HCT116 (cell line): Measurements from ENCODE around the gene INPP4A. TPM values are rescaled to one million over a fixed set of nuclear protein-coding genes. Genes with fewer than 3 reads are reported as not detected.

Experiments
- ATAC-seq: fragments of 200-7000 bp; cut with Tn5 transposase; 2 replicates; pipeline ENCODE4 v1.9.1; 2020; ENCODE audit warnings: mild to moderate bottlenecking, moderate library complexity
- BruUV-seq: library from RNA; stranded (reverse); fragments of 400-500 nt; replicated peaks from 2 replicates; lab custom pipeline; 2021; lab: Mats Ljungman, UMichigan
- CTCF ChIA-PET: fragments of 300-600 bp; sonication (Branson Sonifier 250); formaldehyde crosslinking; loops from one replicate; lab custom pipeline; 2021; ENCODE audit warnings: antibody characterized with exemption; lab: Charles Lee
- POLR2A ChIA-PET: fragments of 300-600, 350-600 bp; sonication (Branson Sonifier 250); formaldehyde crosslinking; loops from one replicate; lab custom pipeline; 2021; ENCODE audit warnings: antibody characterized with exemption; lab: Charles Lee
- RAD21 ChIA-PET, 2 experiments: fragments of 300-600 bp; sonication (Branson Sonifier 250); formaldehyde crosslinking; loops; one replicate each; lab custom pipeline; 2023; ENCODE audit warnings: low total read pairs in 2 of 2; ENCODE audit not compliant: uncharacterized antibody in 2 of 2, unreplicated experiment in 2 of 2, low non-redundant PET in 1 of 2; lab: Charles Lee
- DNase-seq: peaks from one replicate; pipeline ENCODE4 v3.0.0-alpha.2; 2010; ENCODE audit warnings: low read depth, low spot score
- H2AFZ ChIP-seq: fragments of 200-600 bp; shearing (Covaris generic), sonication (generic); 2 replicates; pipeline ENCODE4 v1.6.1; 2017; ENCODE audit warnings: low read depth, mixed run types, mixed read lengths, antibody characterized with exemption, low read length; ENCODE audit not compliant: poor library complexity, severe bottlenecking
- H3K27ac ChIP-seq: 2 replicates; pipeline ENCODE4 v1.5.1; 2012; ENCODE audit warnings: low read depth, low read length
- H3K27me3 ChIP-seq: fragments of 200-600 bp; sonication (generic); 2 replicates; pipeline ENCODE4 v1.6.1; 2016; ENCODE audit warnings: mixed run types, low read length, mixed read lengths; ENCODE audit not compliant: insufficient read depth
- H3K36me3 ChIP-seq, 2 experiments: fragments of 200-500 bp in 1 of 2; fragments of 200-600 bp in 1 of 2; sonication (Bioruptor generic) in 1 of 2; sonication (generic) in 1 of 2; 2 replicates each; pipeline versions ENCODE4 v1.5.1 to v1.6.1; 2014 to 2016; ENCODE audit warnings: low read length in 2 of 2, inconsistent platforms in 1 of 2, mixed read lengths in 1 of 2, mixed run types in 1 of 2; ENCODE audit not compliant: insufficient read depth in 2 of 2, control insufficient read depth in 1 of 2
- H3K4me1 ChIP-seq, 2 experiments: fragments of 200-600 bp in 1 of 2; sonication (generic) in 1 of 2; 2 replicates each; pipeline versions ENCODE4 v1.5.1 to v1.6.1; 2012 to 2017; ENCODE audit warnings: low read length in 2 of 2, inconsistent platforms in 1 of 2, mild to moderate bottlenecking in 1 of 2, mixed read lengths in 1 of 2, mixed run types in 1 of 2, moderate library complexity in 1 of 2; ENCODE audit not compliant: insufficient read depth in 2 of 2, control insufficient read depth in 1 of 2
- H3K4me2 ChIP-seq: fragments of 200-600 bp; sonication (generic); 2 replicates; pipeline ENCODE4 v1.6.1; 2017; ENCODE audit warnings: mixed run types, low read length, mixed read lengths
- H3K4me3 ChIP-seq, 2 experiments: fragments of 200-600 bp in 1 of 2; sonication (generic) in 1 of 2; replicated peaks in 1 of 2; 2 replicates each; pipeline ENCODE4 v1.5.1; 2011 to 2016; ENCODE audit warnings: low read length in 2 of 2, control low read depth in 1 of 2, low read depth in 1 of 2, mild to moderate bottlenecking in 1 of 2, mixed read lengths in 1 of 2, mixed run types in 1 of 2
- H3K79me2 ChIP-seq: fragments of 200-600 bp; sonication (generic); 2 replicates; pipeline ENCODE4 v1.6.1; 2017; ENCODE audit warnings: mild to moderate bottlenecking, mixed run types, low read length, moderate library complexity, mixed read lengths; ENCODE audit not compliant: insufficient read depth
- H3K9ac ChIP-seq: fragments of 200-600 bp; sonication (generic); 2 replicates; pipeline ENCODE4 v1.6.1; 2016; ENCODE audit warnings: low read length, mixed read lengths
- H3K9me2 ChIP-seq: fragments of 200-600 bp; sonication (generic), shearing (Covaris generic); 2 replicates; pipeline ENCODE4 v1.6.1; 2017; ENCODE audit warnings: mixed run types, mild to moderate bottlenecking, moderate library complexity; ENCODE audit not compliant: insufficient read depth
- H3K9me3 ChIP-seq, 2 experiments: fragments of 200-500 bp in 1 of 2; fragments of 200-600 bp in 1 of 2; sonication (Bioruptor generic) in 1 of 2; sonication (generic) in 1 of 2; 2 replicates each; pipeline ENCODE4 v1.6.1; 2014 to 2017; ENCODE audit warnings: low read length in 2 of 2, mixed read lengths in 2 of 2, inconsistent platforms in 1 of 2, low read depth in 1 of 2, mild to moderate bottlenecking in 1 of 2, mixed run types in 1 of 2, moderate library complexity in 1 of 2; ENCODE audit not compliant: control insufficient read depth in 1 of 2, insufficient read depth in 1 of 2
- H4K20me1 ChIP-seq: fragments of 200-600 bp; sonication (generic), shearing (Covaris generic); 2 replicates; pipeline ENCODE4 v1.6.1; 2017; ENCODE audit warnings: mixed run types, mild to moderate bottlenecking, moderate library complexity; ENCODE audit not compliant: insufficient read depth
- EGR1 ChIP-seq: IDR thresholded peaks from 2 replicates; pipeline ENCODE4 v1.6.1; 2012; ENCODE audit warnings: low read depth
- RAD21 ChIP-seq: IDR thresholded peaks from 2 replicates; pipeline ENCODE4 v1.6.1; 2012; ENCODE audit warnings: low read depth, mild to moderate bottlenecking
- SIN3A ChIP-seq: IDR thresholded peaks from 2 replicates; pipeline ENCODE4 v1.6.1; 2012; ENCODE audit warnings: low read depth
- SRF ChIP-seq: IDR thresholded peaks from 2 replicates; pipeline ENCODE4 v1.6.1; 2012; ENCODE audit warnings: low read depth
- YY1 ChIP-seq: IDR thresholded peaks from 2 replicates; pipeline ENCODE4 v1.6.1; 2011; ENCODE audit warnings: low read length, low read depth, moderate library complexity, mild to moderate bottlenecking; ENCODE audit not compliant: insufficient replicate concordance; ENCODE audit errors: extremely low read depth
- intact Hi-C: fragments of 100-400 bp; cut with micrococcal nuclease; formaldehyde crosslinking; loops from 2 replicates; pipeline ENCODE4 v1.10.0; 2022
- total RNA-seq: library from RNA; stranded (reverse); gene quantifications from one replicate; pipeline ENCODE4 v1.2.1, GENCODE V29; 2021; ENCODE audit not compliant: unreplicated experiment
- TF ChIP-seq, protein P1 (sequence below): IDR thresholded peaks from 2 replicates; pipeline ENCODE4 v1.6.1; 2012
- TF ChIP-seq, protein P2 (sequence below): IDR thresholded peaks from 2 replicates; pipeline ENCODE4 v1.6.1; 2011; ENCODE audit warnings: mild to moderate bottlenecking, low read length, moderate library complexity; ENCODE audit not compliant: insufficient replicate concordance; ENCODE audit errors: extremely low read depth

INPP4A gene
- total RNA-seq, 1 experiment from 2014 or later = 18.5 TPM

DNA sequence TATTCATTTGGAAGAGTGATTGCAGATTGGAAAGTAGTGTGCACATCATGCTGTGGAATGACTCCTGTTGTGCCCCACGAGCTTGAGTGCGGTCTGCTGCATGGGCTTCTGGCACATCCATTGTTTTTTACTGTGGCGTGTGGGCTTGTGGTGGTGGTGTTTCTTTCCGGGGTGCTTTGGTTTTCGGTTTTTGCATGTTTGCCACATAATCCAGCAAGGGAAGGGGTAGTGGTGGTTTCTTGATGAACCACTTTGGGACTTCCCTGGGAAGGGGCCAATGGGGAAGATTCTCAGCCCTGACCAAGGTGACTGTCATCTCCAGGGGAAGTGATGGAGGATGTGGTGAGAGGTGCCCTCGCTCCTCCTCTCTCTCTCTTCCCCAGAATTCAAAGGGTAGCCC is 106.7 kb downstream of the INPP4A start:
- intact Hi-C loops = no loop called here
- POLR2A ChIA-PET = no interaction called here
- peaks cover 4% of the 10 kb centered on the region in 2 experiments; a peak in 2 of 4 replicates for H3K36me3 ChIP-seq

More for the DNA sequence above, 106.7 kb downstream of the INPP4A start:
- Histone ChIP-seq H3K27ac (no peak overlapping the region), H2AFZ (no peak overlapping the region), H3K4me3 (no peak overlapping the region), H3K27me3 (no peaks in the 10 kb centered on the region), H3K9me2 (no peaks in the 10 kb centered on the region), H3K9me3 (no peaks in the 10 kb centered on the region), H4K20me1 (no peaks in the 10 kb centered on the region), H3K4me1 (no peaks in the 10 kb centered on the region), H3K79me2 (no peaks in the 10 kb centered on the region), H3K9ac (no peak overlapping the region), H3K4me2 (no peak overlapping the region)
- TF ChIP-seq SRF (no peak), YY1 (no peak), SIN3A (no peak), RAD21 (no peak), EGR1 (no peak)
- TF ChIP-seq, protein P1, sequence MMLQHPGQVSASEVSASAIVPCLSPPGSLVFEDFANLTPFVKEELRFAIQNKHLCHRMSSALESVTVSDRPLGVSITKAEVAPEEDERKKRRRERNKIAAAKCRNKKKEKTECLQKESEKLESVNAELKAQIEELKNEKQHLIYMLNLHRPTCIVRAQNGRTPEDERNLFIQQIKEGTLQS = no peak
- TF ChIP-seq, protein P2, sequence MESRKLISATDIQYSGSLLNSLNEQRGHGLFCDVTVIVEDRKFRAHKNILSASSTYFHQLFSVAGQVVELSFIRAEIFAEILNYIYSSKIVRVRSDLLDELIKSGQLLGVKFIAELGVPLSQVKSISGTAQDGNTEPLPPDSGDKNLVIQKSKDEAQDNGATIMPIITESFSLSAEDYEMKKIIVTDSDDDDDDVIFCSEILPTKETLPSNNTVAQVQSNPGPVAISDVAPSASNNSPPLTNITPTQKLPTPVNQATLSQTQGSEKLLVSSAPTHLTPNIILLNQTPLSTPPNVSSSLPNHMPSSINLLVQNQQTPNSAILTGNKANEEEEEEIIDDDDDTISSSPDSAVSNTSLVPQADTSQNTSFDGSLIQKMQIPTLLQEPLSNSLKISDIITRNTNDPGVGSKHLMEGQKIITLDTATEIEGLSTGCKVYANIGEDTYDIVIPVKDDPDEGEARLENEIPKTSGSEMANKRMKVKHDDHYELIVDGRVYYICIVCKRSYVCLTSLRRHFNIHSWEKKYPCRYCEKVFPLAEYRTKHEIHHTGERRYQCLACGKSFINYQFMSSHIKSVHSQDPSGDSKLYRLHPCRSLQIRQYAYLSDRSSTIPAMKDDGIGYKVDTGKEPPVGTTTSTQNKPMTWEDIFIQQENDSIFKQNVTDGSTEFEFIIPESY = no peak
- ATAC-seq = no peak
- ChIA-PET CTCF (no interaction called here), RAD21 (no interaction called here)
- DNase-seq = no peak
- no TSS peak for BruUV-seq
